Medulla oblongata (tissue), 1 donor: Measurements from ENCODE around the gene TCTN2.

Experiments used
- DNase-seq: peaks from one replicate; pipeline ENCODE4 v3.0.0-alpha.2; 2015; ENCODE audit errors: extremely low spot score

Gene TCTN2

DNA sequence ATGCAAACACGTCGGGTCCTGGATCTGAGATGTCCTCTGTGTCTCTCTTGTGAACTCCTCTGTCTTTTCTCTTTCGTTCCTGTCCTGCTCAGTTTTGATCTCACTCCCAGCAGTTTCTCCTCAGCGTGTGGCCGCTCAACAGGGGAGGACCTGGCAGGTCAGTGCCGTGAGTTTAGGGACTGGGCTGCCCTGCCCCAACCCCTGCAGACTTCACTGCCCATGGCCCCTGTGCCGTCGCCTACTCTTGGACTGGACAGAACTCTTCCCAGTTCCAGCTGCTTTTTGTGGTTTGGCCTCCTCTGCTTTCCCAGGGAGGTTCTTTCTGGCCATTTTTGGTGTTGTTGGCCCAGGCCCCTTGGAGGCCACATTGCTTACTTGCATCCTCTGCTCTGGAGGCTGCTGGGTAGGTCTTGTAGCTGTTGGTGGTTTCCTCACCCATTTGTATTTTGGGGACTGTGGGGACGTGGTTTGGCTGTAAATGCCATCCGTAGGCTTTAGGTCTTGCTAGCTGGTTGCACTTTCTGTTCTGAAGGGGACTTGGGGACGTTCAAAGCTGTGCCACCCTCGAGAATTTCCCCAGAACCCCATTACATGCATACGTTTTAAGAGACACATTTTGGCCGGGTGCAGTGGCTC lies 71.1 kb downstream of the TCTN2 start:
- no peak for DNase-seq

- DNase-seq = no peak
Observed at GRCh38 chr12:123743002-123743401, 72.1 kb downstream of the TCTN2 start.

- no peak for DNase-seq
Observed at GRCh38 chr12:123744836-123745235, 73.9 kb downstream of the TCTN2 start.

GRCh38 chr12:123747309-123747708 lies 76.4 kb downstream of the TCTN2 start:
- DNase-seq = no peak

DNA sequence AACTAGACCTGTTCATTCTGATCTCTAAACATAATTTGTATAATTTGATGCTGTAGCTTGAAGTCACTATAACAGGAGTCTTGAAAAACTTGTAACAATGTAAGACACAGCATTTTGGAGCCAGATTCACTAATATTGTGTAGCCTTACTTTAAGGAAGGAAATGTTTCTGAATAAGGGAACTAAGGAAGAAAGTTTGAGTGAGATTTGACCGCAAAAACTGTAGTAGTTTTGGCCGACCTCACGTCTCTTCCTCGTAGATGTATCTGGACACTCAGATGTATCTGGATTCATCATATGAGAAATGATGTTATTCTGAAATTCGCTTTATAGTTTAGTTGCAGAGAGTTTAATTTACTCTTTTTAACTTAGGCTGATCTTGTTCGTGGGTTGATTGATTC lies 77.2 kb downstream of the TCTN2 start:
- no peak for DNase-seq

- DNase-seq = no peak
Observed at GRCh38 chr12:123748661-123749060, 77.7 kb downstream of the TCTN2 start.

DNA sequence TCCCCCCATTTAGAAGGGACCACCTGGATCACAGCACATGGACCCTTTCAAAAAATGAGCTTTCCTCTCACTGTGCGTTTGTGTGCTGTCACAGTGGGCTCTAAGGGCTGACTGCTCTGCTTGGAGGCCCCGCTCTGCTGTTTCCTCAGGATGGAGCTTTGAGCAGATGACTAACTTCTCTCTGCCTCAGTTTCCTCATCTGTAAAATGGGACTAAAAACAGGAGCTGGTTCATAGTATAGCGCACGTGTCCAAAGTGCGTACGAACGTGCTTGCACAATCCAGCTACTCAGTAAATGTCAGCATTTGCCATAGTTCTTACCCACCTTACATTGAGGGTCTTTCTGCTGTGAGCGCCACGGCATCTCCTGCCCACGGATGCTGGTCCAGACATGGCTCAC lies 78.4 kb downstream of the TCTN2 start:
- DNase-seq = no peak

- DNase-seq = no peak
Observed at GRCh38 chr12:123750159-123750656, 79.3 kb downstream of the TCTN2 start.

- DNase-seq = no peak
Observed at GRCh38 chr12:123752046-123752445, 81.1 kb downstream of the TCTN2 start.

GRCh38 chr12:123754041-123754772 lies 83.3 kb downstream of the TCTN2 start:
- no peak for DNase-seq

DNA sequence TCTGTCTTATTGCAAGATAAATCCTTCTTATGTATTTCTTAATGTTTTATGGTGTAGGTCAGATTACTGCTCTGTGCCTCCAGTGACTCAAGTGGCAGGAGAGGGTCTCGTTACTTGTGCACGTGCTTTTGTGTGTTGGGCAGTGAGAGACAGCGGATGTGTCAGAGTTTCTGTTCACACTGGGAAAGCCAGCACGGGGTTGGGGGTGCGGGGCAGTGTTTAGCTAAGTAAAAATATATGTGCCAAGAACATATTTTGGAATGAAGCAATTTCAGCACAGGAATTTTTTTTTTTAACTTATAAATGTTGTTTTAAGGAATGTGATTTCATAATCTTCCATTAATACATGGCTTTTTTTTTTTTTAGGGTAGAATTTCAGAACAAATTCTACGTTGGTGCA lies 86.6 kb downstream of the TCTN2 start:
- DNase-seq = no peak
